HT1080 (cell line): ENCODE results near the gene TAS1R2. TPM values are rescaled to one million over a fixed set of nuclear protein-coding genes. Genes with fewer than 3 reads are reported as not detected.
A peak's percentile ranks its signal among the peaks of the same experiment; 100 is the strongest.

Source experiments
- DNase-seq: peaks from one replicate; pipeline ENCODE4 v3.0.0-alpha.2; 2015; ENCODE audit warnings: low read depth
- total RNA-seq: library from RNA; depleted of rRNA; stranded (reverse); fragments of >200 nt; shearing (Covaris generic); gene quantifications from 2 replicates; pipeline ENCODE4 v1.2.3, GENCODE V29; 2014

Gene TAS1R2
- total RNA-seq, 1 experiment from 2014 or later: not detected

GRCh38 chr1:18823438-18823837, 36.0 kb downstream of the TAS1R2 start:
- no peak for DNase-seq

GRCh38 chr1:18820791-18821641, 38.4 kb downstream of the TAS1R2 start:
- peak; percentile 56 for DNase-seq

- DNase-seq: no peak
Observed at GRCh38 chr1:18819986-18820790, 39.3 kb downstream of the TAS1R2 start.

GRCh38 chr1:18819203-18819602, 40.3 kb downstream of the TAS1R2 start:
- no peak for DNase-seq

GRCh38 chr1:18817795-18818435, 41.5 kb downstream of the TAS1R2 start:
- DNase-seq: no peak

GRCh38 chr1:18817316-18817715, 42.1 kb downstream of the TAS1R2 start:
- no peak for DNase-seq

- no peak for DNase-seq
Observed at GRCh38 chr1:18816808-18817207, 42.7 kb downstream of the TAS1R2 start.

GRCh38 chr1:18814874-18815531, 44.5 kb downstream of the TAS1R2 start:
- DNase-seq: no peak

GRCh38 chr1:18814425-18814824, 45.0 kb downstream of the TAS1R2 start:
- DNase-seq: no peak

GRCh38 chr1:18812453-18812939, 47.0 kb downstream of the TAS1R2 start:
- no peak for DNase-seq

- DNase-seq: no peak
Observed at GRCh38 chr1:18811733-18812452, 47.6 kb downstream of the TAS1R2 start.

GRCh38 chr1:18809953-18810899, 49.2 kb downstream of the TAS1R2 start:
- no peak for DNase-seq

GRCh38 chr1:18808550-18808949, 50.9 kb downstream of the TAS1R2 start:
- no peak for DNase-seq

- DNase-seq: no peak
Observed at GRCh38 chr1:18807334-18808063, 52.0 kb downstream of the TAS1R2 start.

- no peak for DNase-seq
Observed at GRCh38 chr1:18805925-18806849, 53.3 kb downstream of the TAS1R2 start.

- DNase-seq: no peak
Observed at GRCh38 chr1:18805150-18805879, 54.1 kb downstream of the TAS1R2 start.

GRCh38 chr1:18803851-18804250, 55.6 kb downstream of the TAS1R2 start:
- no peak for DNase-seq
